Kidney capillary endothelial cell (primary cell): ENCODE measurements around the gene SIRPA.
A peak's percentile ranks its signal among the peaks of the same experiment; 100 is the strongest.

ENCODE experiments used
- DNase-seq: peaks from one replicate; pipeline ENCODE4 v3.0.0-alpha.2; 2018; ENCODE audit warnings: low spot score

Gene SIRPA

GRCh38 chr20:1888796-1889463, 6.3 kb upstream of the SIRPA start:
- no peak for DNase-seq

- no peak for DNase-seq
Measured at GRCh38 chr20:1890469-1891262, 4.5 kb upstream of the SIRPA start.

GRCh38 chr20:1891263-1892118, 3.7 kb upstream of the SIRPA start:
- no peak for DNase-seq

GRCh38 chr20:1892119-1892385, 3.2 kb upstream of the SIRPA start:
- no peak for DNase-seq

GRCh38 chr20:1893721-1894470, 1.3 kb upstream of the SIRPA start:
- DNase-seq, result no peak

GRCh38 chr20:1894471-1894950, 696 bp upstream of the SIRPA start:
- peak; percentile 12 for DNase-seq

GRCh38 chr20:1895674-1896483, 672 bp downstream of the SIRPA start:
- no peak for DNase-seq

- no peak for DNase-seq
Measured at GRCh38 chr20:1896484-1897258, 1.5 kb downstream of the SIRPA start.

- DNase-seq, result no peak
Measured at GRCh38 chr20:1897541-1897940, 2.3 kb downstream of the SIRPA start.

- no peak for DNase-seq
Measured at GRCh38 chr20:1897965-1898464, 2.8 kb downstream of the SIRPA start.

- DNase-seq, result no peak
Measured at GRCh38 chr20:1898482-1899240, 3.5 kb downstream of the SIRPA start.

GRCh38 chr20:1899241-1899525, 4.0 kb downstream of the SIRPA start:
- DNase-seq, result no peak

GRCh38 chr20:1900321-1900801, 5.2 kb downstream of the SIRPA start:
- DNase-seq, result peak; percentile 66

GRCh38 chr20:1901704-1902103, 6.5 kb downstream of the SIRPA start:
- DNase-seq, result no peak

GRCh38 chr20:1902188-1902587, 7.0 kb downstream of the SIRPA start:
- DNase-seq, result no peak

- DNase-seq, result no peak
Measured at GRCh38 chr20:1904135-1904534, 8.9 kb downstream of the SIRPA start.

- no peak for DNase-seq
Measured at GRCh38 chr20:1905009-1905408, 9.8 kb downstream of the SIRPA start.

GRCh38 chr20:1905693-1906092, 10.5 kb downstream of the SIRPA start:
- no peak for DNase-seq

GRCh38 chr20:1906361-1907051, 11.3 kb downstream of the SIRPA start:
- no peak for DNase-seq
